Kidney (tissue), 14 donors: ENCODE results near the gene ZCCHC3. TPM values are rescaled to one million over a fixed set of nuclear protein-coding genes. Genes with fewer than 3 reads are reported as not detected.
A peak's percentile ranks its signal among the peaks of the same experiment; 100 is the strongest.

Experiments
- DNase-seq, 5 donors: peaks; one replicate each; pipeline ENCODE4 v3.0.0-alpha.2; 2013 to 2020
- FAIRE-seq: peaks from 2 replicates; lab custom pipeline; 2012; peaks lifted over from hg19 to GRCh38; lab: Jason Lieb, UNC
- H3K27ac ChIP-seq, 2 donors: one replicate each; pipeline ENCODE4 v1.7.0; 2013; ENCODE audit warnings: low read depth in 2 of 2, low read length in 2 of 2, inconsistent platforms in 1 of 2
- H3K27me3 ChIP-seq: one replicate; pipeline ENCODE4 v1.7.1; 2013; ENCODE audit warnings: low read length, inconsistent platforms; ENCODE audit not compliant: control insufficient read depth, insufficient read depth
- H3K36me3 ChIP-seq, 3 donors: one replicate each; pipeline versions ENCODE4 v1.7.0 to v1.7.1; 2013; ENCODE audit warnings: low read length in 3 of 3, control low read depth in 1 of 3, inconsistent platforms in 1 of 3; ENCODE audit not compliant: insufficient read depth in 3 of 3, control insufficient read depth in 2 of 3
- H3K4me1 ChIP-seq, 3 donors: one replicate each; pipeline versions ENCODE4 v1.7.0 to v1.7.1; 2013; ENCODE audit warnings: low read length in 3 of 3, inconsistent platforms in 1 of 3, low read depth in 1 of 3; ENCODE audit not compliant: control insufficient read depth in 2 of 3, insufficient read depth in 2 of 3
- H3K4me3 ChIP-seq, 3 donors: one replicate each; pipeline versions ENCODE4 v1.7.0 to v1.8.1; 2013; ENCODE audit warnings: low read length in 3 of 3, control low read depth in 1 of 3, inconsistent platforms in 1 of 3
- H3K9ac ChIP-seq, 3 donors: one replicate each; pipeline versions ENCODE4 v1.7.0 to v1.7.1; 2013; ENCODE audit warnings: low read length in 3 of 3, control low read depth in 1 of 3, inconsistent platforms in 1 of 3
- H3K9me3 ChIP-seq, 3 donors: one replicate each; pipeline versions ENCODE4 v1.7.0 to v1.7.1; 2013; ENCODE audit warnings: low read length in 3 of 3, control low read depth in 1 of 3, inconsistent platforms in 1 of 3; ENCODE audit not compliant: control insufficient read depth in 2 of 3, insufficient read depth in 1 of 3
- CTCF ChIP-seq: IDR thresholded peaks from 3 replicates; pipeline ENCODE4 v1.5.1; 2012; ENCODE audit warnings: mild to moderate bottlenecking, moderate library complexity, borderline replicate concordance; ENCODE audit not compliant: insufficient read depth; ENCODE audit errors: extremely low read depth
- intact Hi-C: fragments of 100-400 bp; cut with DNase I; formaldehyde crosslinking; loops from one replicate; pipeline ENCODE4 v1.11.1; 2022
- polyA plus RNA-seq: library from polyadenylated mRNA; stranded (reverse); fragments of 350-450 nt; fragmentation: Illumina TruSeq; extraction: RNeasy Lipid Tissue Mini Kit (QIAGEN cat#74804); gene quantifications from one replicate; pipeline ENCODE4 v1.2.3, GENCODE V29; 2014; ENCODE audit warnings: low read depth, low replicate concordance; ENCODE audit not compliant: insufficient read depth
- total RNA-seq: library from RNA; stranded (reverse); fragmentation: NEBNext Ultra II Directional; extraction: Animal tissue kit (Norgen Biotek cat#: 25700); gene quantifications from one replicate; pipeline ENCODE4 v1.2.1, GENCODE V29; 2021
- donor health status: control.
- donor health status: control.
- donor health status: control.
- donor health status: control.
- donor health status: control.
- donor health status: DM: yes; HTN: yes; CAD: no.
- donor health status: Normal renal cell carcinoma (clear cell type).

ZCCHC3 gene
- total and polyA plus RNA-seq, 2 donors from 2014 or later = 12.8 to 16.4 TPM

- FAIRE-seq = no peak
These were observed 2.8 kb upstream of the ZCCHC3 start for GRCh38 chr20:294602-295001.

GRCh38 chr20:295804-296203 lies 1.6 kb upstream of the ZCCHC3 start:
- H3K27me3 ChIP-seq = no peaks in the 10 kb centered on the region
- H3K9ac ChIP-seq = no peak overlapping the region
- H3K4me1 ChIP-seq = peaks cover 13 to 23% (median 16%) of the 10 kb centered on the region in 3 donors
- no peaks in the 10 kb centered on the region for H3K9me3 ChIP-seq
- H3K27ac ChIP-seq = no peak overlapping the region
- FAIRE-seq = no peak
- DNase-seq = no peak
- H3K4me3 ChIP-seq = no peak overlapping the region
- H3K36me3 ChIP-seq = peaks cover 0 to 3% (median 0%) of the 10 kb centered on the region in 3 donors
- no peak for TF ChIP-seq CTCF
- intact Hi-C loops = no loop called here

More at GRCh38 chr20:294602-295001, 2.8 kb upstream of the ZCCHC3 start:
- DNase-seq = peak in 3 of 5 donors; percentile 19 to 35 (median 29)
- Histone ChIP-seq H3K9me3 (no peaks in the 10 kb centered on the region), H3K27me3 (no peaks in the 10 kb centered on the region), H3K4me3 (no peak overlapping the region), H3K27ac (no peak overlapping the region), H3K9ac (no peak overlapping the region), H3K36me3 (no peaks in the 10 kb centered on the region), H3K4me1 (peaks cover 4 to 15% (median 9%) of the 10 kb centered on the region in 3 donors)
- no peak for TF ChIP-seq CTCF
- intact Hi-C loops = no loop called here

GRCh38 chr20:297925-298775 lies 780 bp downstream of the ZCCHC3 start:
- Histone ChIP-seq H3K9ac (peak overlapping the region; percentile 62 to 99 (median 98)), H3K9me3 (no peaks in the 10 kb centered on the region), H3K4me1 (peaks cover 7 to 27% (median 22%) of the 10 kb centered on the region in 3 donors), H3K27ac (peak overlapping the region; percentile 95 to 99), H3K36me3 (peaks cover 0 to 3% (median 0%) of the 10 kb centered on the region in 3 donors), H3K4me3 (peak overlapping the region; percentile 81 to 97 (median 87)), H3K27me3 (no peaks in the 10 kb centered on the region)
- intact Hi-C loops = no loop called here
- TF ChIP-seq CTCF = peak; percentile 1
- DNase-seq (peak; percentile 54 to 91 (median 76)), FAIRE-seq (no peak)
